Measurements from ENCODE around the gene THAP3.

THAP3 gene

DNA sequence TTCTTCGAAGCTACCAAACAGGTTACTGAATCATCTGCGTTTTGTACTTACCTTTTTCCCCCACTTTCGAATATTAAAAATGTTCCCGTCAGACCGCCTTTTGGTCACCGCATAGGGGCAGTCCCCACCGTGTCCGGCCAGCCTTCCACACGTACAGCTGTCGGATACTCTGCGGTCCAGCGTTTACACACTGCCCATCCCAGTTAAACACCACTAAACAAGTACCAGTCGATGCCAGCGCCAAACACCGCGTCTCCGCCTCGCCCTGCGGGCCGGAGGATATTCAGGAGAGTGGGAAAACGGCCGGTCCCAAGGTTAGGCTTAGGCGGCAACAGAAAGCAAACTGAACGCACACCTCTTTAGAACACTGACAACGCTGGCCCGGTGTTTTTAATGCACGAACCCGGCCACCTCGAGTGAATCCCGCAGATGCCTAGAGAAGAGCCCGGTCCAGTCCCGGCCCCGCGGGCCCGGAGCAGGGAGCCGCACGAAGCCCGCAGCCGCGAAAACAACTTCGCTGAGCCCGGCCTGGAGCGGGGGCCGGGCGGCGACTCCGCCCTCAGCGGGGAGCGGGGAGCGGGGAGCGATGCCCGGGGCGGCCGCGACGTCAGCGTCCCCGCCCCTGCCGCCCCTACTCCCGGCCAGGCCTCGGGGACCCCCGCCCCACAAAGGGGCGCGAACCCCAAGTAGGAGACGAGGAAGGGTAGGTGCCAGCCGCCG is 11.9 kb upstream of the THAP3 start:
- DNase-seq (ENCODE audit: low read depth): no peak

GRCh38 chr1:6613361-6614018 is 11.2 kb upstream of the THAP3 start, which contains the start of gene PHF13:
Gene PHF13, plus strand, starts transcription at chr1:6613731. Its CDS starts 336 bp downstream, at chr1:6614067.
- DNase-seq (ENCODE audit: low read depth): peak; percentile 90

DNA sequence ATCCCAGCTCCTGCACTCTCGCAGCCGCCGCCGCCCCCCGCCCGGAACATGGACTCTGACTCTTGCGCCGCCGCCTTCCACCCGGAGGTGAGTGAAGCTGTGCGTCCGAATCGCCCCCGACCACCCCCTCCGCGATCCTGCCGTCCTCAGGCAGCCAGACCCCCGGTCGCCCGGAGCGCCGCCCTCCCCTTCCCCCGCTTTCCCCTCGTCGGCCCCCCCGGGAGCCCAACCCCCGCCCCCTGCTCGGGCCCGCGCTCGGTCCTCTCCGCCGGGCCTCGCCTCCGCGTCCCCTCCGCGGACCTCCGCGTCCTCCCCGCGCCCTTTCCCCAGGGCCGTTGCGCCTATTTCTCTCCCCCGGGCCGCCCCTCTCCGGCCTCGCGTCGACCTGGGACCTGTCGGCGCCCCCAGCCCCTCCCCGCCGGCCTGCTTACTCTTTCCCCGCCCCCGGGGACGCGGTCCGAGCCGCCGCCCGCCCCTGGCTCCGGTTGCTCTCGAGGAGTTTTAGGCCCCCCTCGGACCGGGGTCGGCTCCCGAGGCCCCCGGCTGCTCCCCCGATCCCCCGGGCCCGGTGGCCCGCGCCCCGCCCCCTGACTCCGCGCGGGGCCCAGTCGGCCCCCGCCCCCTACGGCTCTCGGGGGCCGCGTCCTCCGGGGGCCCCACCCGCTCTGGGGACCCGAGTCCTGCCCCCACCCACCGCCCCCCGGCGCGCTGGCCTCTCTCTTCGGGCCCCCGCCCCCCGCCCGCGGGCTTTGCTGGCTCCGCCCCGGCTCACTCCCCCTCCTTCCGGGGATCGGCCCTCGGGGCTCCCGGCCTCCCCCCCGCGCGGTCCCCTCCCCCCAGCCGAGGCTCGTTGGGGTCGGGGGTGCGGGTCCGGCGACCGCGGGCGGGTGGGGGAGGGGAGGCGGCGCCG is 10.4 kb upstream of the THAP3 start:
- DNase-seq (ENCODE audit: low read depth): no peak

DNA sequence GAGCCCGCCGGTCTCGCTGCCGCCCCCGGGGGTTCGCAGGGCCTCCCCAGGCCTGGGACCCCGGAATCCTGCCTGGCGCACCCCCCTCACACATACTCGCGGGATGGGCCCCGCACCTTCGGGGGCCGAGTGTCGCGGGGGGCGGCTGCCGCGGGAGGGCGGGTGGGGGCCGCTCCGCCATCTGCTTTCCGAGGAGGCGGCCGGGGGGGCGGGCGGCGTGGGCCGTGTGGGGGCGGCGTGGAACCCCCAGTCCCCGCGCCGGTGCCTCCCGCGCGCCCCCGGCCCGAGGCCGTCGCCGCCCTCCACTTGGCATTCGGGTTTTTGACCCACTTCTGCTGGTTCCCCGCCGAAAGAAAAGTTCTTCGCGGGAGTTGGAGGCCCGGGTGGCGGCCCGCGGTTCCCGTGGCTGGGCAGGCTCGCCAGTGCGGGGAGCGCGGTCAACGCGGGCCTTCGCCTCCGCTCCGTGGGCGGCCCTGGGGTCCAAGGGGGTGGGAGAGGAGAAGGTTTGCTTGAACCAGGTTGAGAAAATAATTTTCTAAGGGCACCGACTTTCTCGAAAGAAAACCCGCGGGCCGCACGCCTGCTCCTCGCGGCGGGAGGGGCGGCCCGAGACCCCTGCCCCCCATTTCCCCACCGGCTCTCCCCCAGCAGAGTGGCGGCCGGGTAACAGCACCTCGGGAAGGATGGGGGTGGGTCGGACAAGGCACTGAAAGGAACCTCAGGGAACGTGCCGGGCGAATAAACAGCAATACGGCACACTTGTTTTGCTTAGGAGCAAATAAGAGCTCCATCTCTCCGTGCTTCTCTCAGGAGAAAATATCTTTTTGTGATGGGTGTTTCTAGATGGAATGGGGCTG is 9.5 kb upstream of the THAP3 start:
- no peak for DNase-seq (ENCODE audit: low read depth)

- DNase-seq (ENCODE audit: low read depth): no peak
These were observed 5.6 kb upstream of the THAP3 start for GRCh38 chr1:6619045-6619444.

DNA sequence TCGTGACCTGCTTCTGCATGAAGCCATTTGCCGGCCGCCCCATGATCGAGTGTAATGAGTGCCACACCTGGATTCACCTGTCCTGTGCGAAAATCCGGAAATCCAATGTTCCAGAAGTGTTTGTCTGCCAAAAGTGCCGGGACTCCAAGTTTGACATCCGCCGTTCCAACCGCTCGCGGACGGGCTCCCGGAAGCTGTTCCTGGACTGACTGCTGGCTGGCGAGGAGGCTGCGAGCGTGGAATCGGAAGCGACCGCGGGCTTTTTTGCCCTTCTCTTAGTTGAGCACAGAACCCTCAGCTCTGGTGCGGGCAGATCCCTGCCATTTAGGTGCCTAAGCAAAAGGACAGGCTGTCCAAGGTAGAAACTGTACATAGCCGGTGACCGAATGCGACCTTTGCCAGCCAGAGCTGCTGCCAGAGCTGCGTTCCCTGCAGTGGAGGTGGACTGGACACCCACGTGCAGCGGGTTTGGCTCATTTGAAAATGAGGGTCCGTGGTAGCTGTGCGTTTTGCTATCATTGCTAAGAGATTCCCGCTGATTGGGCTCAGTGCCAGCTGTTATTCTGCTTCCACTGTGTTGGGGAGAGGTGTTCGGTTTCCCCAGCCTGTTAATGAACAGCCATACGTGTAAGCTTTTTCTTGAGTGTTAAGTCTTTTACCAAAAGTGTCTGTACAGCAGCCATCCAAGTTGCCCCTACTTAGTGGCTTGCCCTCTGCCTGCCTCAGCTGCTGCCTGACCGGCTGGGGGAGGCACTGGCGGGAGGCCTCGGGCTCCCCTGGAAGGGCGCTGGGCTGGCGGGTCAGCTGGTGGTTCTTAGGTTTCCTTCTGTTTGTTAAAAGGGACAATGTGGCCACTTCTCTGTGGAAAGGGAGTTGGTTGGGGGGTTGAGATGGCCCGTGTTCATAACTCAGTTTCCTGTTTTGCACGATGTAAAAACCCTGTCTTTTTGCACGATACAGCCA is 3.0 kb upstream of the THAP3 start:
- no peak for DNase-seq (ENCODE audit: low read depth)

GRCh38 chr1:6622396-6623152 is 2.1 kb upstream of the THAP3 start:
- no peak for DNase-seq (ENCODE audit: low read depth)

DNA sequence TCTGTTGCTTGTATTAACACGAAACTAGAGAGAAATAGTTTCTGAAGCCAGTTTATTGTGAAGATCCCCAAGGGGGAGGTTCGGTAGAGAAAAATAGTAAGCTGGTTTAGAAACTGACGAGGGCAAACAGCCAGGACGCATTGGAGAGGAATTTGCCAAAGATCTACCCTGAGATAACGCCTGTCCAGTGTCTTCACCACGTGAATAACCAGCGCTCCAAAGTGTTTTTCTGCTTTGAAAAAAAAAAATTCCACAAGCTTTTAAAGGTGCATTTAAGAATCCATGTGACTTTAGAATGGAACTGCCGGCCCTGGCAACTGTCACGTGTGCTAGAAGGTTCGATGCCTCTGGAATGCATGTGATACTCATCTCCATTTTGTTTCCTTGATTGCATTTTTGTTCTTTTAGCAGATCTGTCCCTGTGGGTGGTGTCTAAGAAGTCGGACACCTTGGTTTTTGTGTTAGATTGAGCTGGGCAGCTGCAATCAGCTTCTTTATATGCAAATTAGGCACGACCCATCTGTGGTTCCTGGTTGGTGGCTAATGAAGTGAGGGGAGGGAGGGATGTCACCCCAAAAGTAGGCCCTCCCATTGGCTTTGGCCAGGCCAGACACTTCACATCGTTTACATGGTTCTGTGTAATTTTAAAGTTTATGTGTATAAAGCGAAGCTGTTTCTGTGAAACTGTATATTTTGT is 1.3 kb upstream of the THAP3 start:
- no peak for DNase-seq (ENCODE audit: low read depth)

- no peak for DNase-seq (ENCODE audit: low read depth)
These were observed 999 bp downstream of the THAP3 start for GRCh38 chr1:6625584-6626149.

- DNase-seq (ENCODE audit: low read depth): no peak
These were observed 2.4 kb downstream of the THAP3 start for GRCh38 chr1:6627031-6627430.

- no peak for DNase-seq (ENCODE audit: low read depth)
These were observed 3.3 kb downstream of the THAP3 start for GRCh38 chr1:6627841-6628545.

- DNase-seq (ENCODE audit: low read depth): no peak
These were observed 4.4 kb downstream of the THAP3 start for GRCh38 chr1:6628971-6629479.

GRCh38 chr1:6630027-6630426 is 5.4 kb downstream of the THAP3 start:
- no peak for DNase-seq (ENCODE audit: low read depth)

GRCh38 chr1:6631058-6631457 is 6.4 kb downstream of the THAP3 start:
- no peak for DNase-seq (ENCODE audit: low read depth)

GRCh38 chr1:6632588-6633514 is 8.2 kb downstream of the THAP3 start:
- no peak for DNase-seq (ENCODE audit: low read depth)

- no peak for DNase-seq (ENCODE audit: low read depth)
These were observed 9.8 kb downstream of the THAP3 start for GRCh38 chr1:6634371-6635052.

Measured in non-pigmented ciliary epithelial cell (primary cell).